Central memory CD4-positive, alpha-beta T cell (primary cell): Measurements from ENCODE around the gene MACROH2A1.

Source experiments
- DNase-seq: peaks from one replicate; pipeline ENCODE4 v3.0.0; 2022

MACROH2A1 gene

GRCh38 chr5:135396459-135397055 lies 2.5 kb downstream of the MACROH2A1 start:
- no peak for DNase-seq

- DNase-seq: no peak
These were observed 3.2 kb downstream of the MACROH2A1 start for GRCh38 chr5:135395866-135396265.

- no peak for DNase-seq
These were observed 3.6 kb downstream of the MACROH2A1 start for GRCh38 chr5:135395451-135395850.

GRCh38 chr5:135394095-135394494 lies 4.9 kb downstream of the MACROH2A1 start:
- DNase-seq: no peak

- DNase-seq: no peak
These were observed 5.3 kb downstream of the MACROH2A1 start for GRCh38 chr5:135393691-135394090.

GRCh38 chr5:135393229-135393628 lies 5.8 kb downstream of the MACROH2A1 start:
- no peak for DNase-seq

GRCh38 chr5:135392256-135392655 lies 6.8 kb downstream of the MACROH2A1 start:
- no peak for DNase-seq

GRCh38 chr5:135391869-135392255 lies 7.2 kb downstream of the MACROH2A1 start:
- no peak for DNase-seq

- no peak for DNase-seq
These were observed 7.7 kb downstream of the MACROH2A1 start for GRCh38 chr5:135391116-135391868.

GRCh38 chr5:135388860-135389435 lies 10.1 kb downstream of the MACROH2A1 start:
- DNase-seq: no peak

- DNase-seq: no peak
These were observed 11.4 kb downstream of the MACROH2A1 start for GRCh38 chr5:135387629-135387960.

- DNase-seq: no peak
These were observed 12.0 kb downstream of the MACROH2A1 start for GRCh38 chr5:135386886-135387628.

- no peak for DNase-seq
These were observed 12.9 kb downstream of the MACROH2A1 start for GRCh38 chr5:135386096-135386495.

- DNase-seq: no peak
These were observed 13.5 kb downstream of the MACROH2A1 start for GRCh38 chr5:135385576-135385975.

- no peak for DNase-seq
These were observed 14.1 kb downstream of the MACROH2A1 start for GRCh38 chr5:135384898-135385297.

GRCh38 chr5:135383803-135384495 lies 15.1 kb downstream of the MACROH2A1 start:
- no peak for DNase-seq

- DNase-seq: no peak
These were observed 16.1 kb downstream of the MACROH2A1 start for GRCh38 chr5:135382981-135383380.

GRCh38 chr5:135382106-135382790 lies 16.8 kb downstream of the MACROH2A1 start:
- DNase-seq: no peak

GRCh38 chr5:135379046-135379654 lies 19.9 kb downstream of the MACROH2A1 start:
- DNase-seq: no peak

GRCh38 chr5:135377751-135378680 lies 21.0 kb downstream of the MACROH2A1 start:
- no peak for DNase-seq
